HPDE6-E6E7 (cell line): ENCODE measurements around the gene TAS2R10.
"Not testable (repeated sequence)": the region's sequence is repeated elsewhere in the genome, so short reads cannot be mapped to it uniquely, and the experiment has no call there.

Experiments
- DNase-seq: peaks from one replicate; pipeline ENCODE4 v3.0.0; 2011; ENCODE audit warnings: missing footprints; ENCODE audit errors: extremely low spot score

The TAS2R10 gene, protein sequence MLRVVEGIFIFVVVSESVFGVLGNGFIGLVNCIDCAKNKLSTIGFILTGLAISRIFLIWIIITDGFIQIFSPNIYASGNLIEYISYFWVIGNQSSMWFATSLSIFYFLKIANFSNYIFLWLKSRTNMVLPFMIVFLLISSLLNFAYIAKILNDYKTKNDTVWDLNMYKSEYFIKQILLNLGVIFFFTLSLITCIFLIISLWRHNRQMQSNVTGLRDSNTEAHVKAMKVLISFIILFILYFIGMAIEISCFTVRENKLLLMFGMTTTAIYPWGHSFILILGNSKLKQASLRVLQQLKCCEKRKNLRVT

DNA sequence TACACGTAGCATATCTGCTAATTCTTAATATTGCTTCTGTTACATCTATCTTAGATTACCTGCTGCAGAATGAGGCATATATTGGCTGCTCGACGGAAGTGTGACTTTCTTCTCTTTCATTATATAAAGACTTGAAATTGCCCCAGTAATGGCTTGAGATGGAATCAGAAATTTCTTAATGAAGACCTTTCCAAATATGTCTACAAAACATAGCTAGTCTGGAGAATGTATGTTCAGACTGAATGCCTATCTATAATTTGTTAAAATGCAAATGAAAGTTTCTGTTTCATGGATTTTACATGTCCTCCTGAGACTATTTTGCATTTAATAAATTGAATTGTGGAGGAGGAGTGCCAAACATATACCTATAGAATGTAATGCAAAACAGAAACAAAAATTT, at the start of gene TAS2R10:
Gene TAS2R10 (minus strand): TSS at position 101 of the 400 bp plus-strand sequence. CDS start 89 bp downstream, at position 12.
- DNase-seq, result no peak

DNA sequence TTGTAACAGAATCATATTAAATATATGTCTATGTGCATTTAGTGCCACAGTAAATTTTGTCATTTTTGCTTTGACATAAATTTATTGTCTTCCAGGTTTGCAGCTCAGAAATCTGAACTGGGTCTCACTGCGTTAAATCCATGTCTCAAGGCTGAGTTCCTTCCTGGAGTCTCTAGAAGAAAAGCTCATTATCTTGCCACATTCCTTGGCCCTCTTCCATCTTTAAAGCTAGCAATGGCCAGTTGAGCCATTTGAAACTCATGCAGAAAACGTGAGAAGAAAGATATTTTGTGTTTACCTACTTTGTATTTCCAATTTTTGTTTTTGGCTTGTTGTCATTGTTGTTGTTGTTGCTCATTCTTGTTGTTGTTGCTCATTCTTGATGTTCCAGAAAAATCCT, 47.2 kb upstream of the TAS2R10 start:
- no peak for DNase-seq

DNA sequence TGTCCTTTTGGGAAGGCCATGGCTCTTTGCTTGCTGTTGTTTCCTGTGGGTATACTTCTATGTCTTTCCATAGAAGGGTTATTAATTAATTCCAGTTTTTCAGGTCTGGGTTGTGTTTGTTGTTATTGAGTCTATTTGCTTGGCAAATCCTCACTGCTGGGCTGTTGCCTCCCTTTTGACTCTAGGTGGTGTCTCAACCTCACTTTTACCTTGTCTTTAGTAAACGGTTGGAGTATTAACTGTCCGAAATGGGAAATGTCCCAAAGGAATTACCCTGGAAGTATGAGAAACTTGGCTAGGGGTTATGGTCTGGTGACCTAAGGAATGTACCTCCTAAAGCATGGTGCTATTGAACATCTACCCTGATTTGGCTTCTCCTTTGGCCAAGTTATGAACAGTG, 41.2 kb upstream of the TAS2R10 start:
- DNase-seq, result no peak

DNA sequence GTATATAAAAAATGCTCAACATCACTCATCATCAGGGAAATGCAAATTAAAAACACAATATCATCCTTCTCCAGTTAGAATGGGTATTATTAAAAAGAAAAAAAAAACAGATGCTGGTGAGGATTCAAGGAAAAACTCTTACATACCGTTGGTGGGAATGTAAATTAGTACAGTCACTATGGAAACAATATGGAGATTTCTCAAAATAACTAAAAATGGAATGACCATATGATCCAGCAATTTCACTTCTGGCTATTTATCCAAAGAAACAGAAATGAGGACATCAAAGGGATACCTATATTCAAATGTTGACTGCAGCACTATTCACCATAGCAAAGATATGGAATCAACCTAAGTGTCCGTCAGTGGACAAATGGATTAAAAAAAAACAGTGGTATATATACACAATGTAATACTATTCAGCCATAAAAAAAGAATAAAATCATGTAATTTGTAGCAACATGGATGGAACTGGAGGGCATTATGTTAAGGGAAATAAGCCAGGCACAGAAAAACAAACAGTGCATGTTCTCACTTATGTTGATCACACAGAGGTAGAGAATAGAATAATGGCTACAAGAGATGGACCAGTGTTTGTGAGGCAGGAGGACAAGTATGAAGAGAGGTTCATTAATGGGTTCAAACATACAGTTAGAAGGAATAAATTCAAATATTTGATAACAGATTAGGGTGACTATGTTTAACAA, 37.5 kb upstream of the TAS2R10 start:
- DNase-seq, result no peak

DNA sequence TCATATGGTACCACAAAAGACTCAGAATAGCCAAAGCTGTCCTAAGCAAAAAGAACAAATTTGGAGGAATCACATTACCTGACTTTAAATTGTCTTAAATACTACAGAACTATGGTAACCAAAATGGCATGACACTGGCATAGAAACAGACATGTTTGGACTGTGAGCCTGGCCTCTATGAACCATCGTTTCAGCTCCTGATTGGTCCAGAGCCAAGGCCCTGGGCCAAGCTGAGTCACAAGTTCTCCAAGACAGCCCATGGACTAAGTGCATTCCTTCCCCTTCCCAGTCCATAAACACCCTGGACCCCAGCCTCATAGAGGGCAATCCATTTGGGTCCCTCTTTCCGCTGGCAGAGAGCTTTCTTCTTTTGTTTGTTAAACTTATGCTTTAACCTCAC, 35.2 kb upstream of the TAS2R10 start:
- DNase-seq, result no peak

DNA sequence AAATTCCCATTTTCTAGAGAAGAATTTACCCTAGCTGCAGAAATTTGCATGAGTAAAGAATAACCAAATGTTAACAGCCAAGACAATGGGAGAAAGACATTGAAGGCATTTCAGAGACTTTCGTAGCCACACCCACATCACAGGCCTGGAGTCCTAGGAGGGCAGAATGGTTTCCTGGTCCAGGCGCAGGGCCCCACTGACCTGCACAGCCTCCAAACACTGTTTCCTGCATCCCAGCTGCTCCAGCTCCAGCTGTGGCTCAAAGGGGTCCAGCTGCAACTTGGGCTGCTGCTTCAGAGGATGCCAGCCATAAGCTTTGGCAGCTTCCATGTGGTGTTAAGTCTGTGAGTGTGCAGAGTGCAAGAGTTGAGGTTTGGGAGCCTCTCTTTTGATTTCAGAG, 29.6 kb upstream of the TAS2R10 start:
- no peak for DNase-seq

DNA sequence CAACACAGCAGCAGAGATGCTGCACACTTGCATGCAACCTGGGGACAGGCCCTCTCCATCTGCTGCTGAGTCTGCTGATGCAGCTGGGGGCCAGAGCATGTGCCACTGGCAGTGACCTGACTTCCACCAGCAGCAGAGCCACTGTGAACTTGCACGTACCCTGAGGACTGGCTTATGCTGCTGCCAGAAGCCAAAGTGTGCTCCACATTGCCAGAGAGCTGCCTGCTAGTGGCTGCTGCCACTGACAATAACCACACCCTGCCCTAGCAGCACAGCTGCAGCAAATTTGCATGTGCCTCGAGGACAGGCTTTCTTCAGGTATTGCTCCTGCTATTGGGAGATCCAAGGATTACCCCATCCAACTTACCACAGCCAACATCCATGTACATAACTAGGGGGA, 27.6 kb upstream of the TAS2R10 start:
- no peak for DNase-seq

DNA sequence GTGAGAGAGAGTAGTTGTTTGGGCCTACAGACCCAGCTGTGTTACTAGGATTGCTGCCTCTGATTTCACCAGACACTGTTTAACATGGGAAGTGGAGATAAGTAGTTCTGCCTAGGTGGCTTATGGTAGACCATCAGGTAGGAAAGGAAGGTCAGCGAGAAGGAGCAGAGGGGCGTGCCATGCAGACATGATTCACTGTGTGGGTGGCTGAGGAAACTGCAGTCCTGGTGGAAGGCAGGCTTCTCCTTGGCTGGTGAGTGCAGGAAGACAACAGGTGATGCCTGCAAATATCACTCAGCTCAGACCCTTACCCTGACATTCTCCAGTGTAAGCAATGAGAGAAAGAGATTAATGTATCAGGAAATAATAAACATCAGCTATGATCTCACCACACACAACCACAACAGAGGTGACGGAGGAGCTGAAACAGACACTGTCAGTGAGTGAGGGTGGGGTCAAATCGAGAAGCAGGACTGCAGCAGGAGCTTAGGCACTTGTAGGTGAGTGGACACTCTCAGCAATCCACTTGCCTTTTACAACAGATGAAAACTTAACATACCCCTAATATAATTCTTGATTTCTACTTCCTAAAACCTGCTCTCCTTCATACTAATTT, 25.2 kb upstream of the TAS2R10 start:
- no peak for DNase-seq

DNA sequence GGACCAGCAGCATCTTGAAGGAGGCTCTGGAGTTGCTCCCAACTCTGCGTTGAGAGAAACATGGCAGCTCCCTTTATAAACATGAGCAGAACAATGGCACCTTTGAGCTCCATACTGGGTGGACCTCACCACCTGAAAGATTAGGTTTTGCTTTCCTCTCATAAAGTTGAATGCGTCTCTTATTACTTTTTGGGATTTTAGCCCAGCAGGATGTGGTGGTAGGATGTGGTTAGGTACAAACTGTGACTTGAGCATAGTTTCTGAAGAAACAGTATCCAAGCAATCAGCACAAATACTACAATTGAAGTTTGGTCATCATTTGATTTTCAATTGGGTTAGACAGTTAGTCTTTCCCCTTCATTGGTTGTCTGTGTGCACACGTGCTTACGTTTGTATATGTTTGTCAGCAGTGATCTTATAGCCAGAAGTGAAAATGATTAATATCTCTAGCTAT, 23.3 kb upstream of the TAS2R10 start, which contains the start of gene PRR4:
Gene PRR4 (minus strand): TSS at position 51 of the 454 bp plus-strand sequence. CDS start 38 bp downstream, at position 13.
- no peak for DNase-seq

DNA sequence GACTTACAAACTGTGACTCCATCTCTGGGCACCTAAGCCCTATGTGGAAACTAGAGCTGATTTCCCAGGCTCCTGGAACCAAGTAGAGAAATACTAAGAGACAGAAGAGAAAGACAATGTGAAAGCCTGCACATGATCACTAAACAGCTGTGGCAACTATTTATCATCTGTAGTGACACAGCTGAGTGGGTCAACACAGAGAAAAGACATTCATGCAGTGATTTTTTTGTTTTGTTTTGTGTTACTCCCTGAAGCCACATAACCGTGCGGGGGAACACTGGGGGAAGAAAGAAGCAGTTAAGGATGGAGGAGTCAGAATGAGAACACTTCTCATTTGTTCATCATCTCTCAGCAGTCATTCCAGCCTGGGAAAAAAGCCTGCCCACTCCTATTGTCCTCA, 21.6 kb upstream of the TAS2R10 start:
- DNase-seq, result no peak

DNA sequence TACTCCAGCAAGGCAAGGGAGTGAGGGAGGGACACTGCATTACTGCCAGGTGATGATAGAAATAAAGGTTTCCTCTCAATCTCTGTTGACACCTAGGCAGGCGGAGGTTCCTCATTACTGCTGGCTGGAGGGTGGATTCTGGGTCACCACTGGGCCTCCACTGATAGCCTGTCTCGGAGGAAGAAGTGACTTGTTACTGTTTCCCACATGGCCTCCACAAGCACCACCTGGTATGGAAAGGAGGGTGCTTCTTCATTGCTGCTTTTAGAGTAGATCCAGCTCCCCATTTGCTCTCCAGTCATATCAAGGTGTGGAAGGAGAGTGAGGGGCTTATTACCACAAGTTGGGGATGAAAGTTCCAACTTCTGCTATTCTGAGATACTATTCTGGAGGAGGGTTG, 16.7 kb upstream of the TAS2R10 start:
- DNase-seq, result no peak

DNA sequence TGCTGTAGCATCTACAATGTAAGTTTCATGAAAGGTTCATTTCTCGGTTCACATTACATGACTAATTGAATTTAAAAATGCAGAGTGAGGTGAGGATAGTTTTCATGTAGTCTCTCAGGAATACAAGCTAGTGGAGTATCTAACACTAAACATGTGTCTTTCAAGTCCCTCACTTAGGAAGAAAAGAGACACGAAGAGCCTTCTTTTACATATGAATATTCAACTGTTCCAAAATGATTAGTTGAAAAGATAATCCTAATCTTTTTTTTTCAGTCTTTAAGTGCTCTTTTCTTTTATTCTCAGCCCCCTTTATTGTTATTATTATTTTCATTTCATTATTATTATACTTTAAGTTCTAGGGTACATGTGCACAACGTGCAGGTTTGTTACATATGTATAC, 12.3 kb upstream of the TAS2R10 start:
- DNase-seq, result no peak

DNA sequence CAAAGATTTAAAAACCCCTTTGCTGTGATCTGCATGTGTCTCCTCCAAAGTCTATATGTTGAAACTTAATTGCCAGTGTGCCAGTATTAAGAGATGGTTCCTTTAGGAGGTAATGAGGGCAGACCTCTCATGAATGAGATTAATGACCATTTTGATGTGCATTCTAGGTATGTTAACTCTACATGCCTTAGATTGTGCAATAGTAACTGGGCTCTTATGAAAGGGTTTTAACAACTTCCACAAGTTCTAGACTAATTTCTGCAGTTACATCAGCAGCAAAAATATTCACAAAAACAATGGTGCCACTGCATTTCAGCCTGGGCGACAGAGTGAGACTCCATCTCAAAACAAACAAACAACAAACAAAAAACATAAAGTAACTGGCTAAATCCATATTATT, 3.8 kb upstream of the TAS2R10 start:
- DNase-seq, result no peak

DNA sequence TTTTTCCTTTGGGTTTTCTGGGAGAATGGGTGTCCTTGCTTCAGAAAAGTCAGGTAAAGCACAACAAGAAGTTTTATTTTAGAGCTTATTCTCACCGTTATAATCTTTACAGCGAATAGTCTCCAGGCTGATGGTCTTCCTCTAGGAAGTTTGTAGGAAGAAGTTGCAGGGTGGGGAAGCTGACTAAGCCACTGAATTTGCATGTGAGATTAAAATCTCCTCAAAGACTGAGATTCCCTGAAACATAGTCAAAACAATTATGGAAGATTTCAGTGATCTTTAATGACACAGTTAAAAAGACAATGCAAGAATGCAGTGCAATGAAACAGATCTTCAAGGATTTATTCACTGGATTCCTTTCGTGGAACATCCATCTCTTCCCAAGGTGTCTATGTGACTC, 1.2 kb downstream of the TAS2R10 start:
- DNase-seq, result no peak

DNA sequence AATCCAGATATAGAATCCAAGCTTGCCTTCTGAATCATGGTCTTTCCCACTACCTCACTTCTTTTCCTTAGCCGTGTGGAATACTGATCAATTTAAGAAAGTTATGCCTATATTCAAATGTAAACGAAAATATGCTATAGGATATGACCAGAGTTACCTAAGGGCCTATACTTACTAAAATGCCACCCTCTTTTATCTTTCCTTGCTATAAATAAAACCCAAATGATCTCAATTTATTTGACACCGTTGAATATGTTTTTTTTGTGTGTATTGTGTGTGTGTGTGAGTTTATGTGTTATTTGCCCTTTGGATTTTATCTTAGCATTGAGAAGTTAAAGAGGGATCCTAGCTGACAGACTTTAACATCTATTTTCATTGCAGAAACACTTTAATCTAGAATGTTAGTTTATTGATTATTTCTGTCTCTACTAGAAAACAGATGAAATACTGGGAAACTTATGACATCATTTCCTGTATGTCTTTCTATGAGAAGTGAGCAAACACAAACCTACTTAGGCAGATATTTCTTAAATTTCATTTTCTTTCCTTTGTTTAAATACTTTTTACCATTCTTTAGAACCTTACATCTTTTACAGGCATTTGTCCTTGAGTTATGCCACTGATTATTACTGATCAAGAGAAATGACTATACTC, 14.1 kb downstream of the TAS2R10 start:
- DNase-seq, result no peak

DNA sequence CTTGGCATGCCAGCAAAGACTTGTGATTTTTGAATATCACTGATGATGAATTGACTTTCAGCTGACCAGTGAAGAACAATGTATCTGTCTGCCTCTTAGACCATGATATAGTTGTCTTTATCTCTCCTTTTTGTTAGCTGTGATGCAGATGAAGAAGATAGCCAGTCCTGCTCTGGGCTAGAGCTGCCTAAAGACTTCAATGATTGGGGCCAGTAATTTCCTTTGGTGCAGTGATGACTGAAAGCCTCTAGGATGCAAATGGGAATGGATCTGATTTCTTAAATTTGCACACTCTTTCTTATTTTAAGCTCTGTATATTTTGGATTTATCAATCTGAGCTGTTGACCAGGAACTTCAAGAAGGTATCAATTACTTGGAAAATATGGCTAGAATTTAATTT, 16.1 kb downstream of the TAS2R10 start, which contains the start of gene TAS2R9:
Gene TAS2R9 (minus strand): TSS at position 101 of the 400 bp plus-strand sequence. CDS start 93 bp downstream, at position 8.
- DNase-seq, result no peak

DNA sequence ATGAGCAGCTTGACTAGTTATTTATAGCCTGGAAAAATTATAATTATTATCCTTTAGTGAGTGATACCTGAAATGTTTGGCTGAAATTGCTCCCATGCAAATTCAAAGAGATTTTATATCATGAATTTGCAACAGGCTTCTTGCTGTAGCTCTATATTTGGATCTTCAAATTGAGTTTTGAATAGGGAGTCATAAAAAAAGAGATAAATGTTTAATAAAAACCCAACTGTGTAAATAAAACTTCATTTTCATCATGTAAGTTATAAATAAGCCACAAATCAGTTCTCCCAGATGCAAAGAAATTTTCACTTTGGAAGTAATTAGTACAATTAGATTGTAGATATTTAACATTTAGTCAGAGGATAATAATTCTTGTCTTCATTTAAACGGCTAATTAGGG, 19.0 kb downstream of the TAS2R10 start, which contains the start of gene TAS2R8:
Gene TAS2R8 (minus strand): TSS at position 101 of the 400 bp plus-strand sequence. CDS start 306 bp downstream, outside the sequence.
- no peak for DNase-seq

DNA sequence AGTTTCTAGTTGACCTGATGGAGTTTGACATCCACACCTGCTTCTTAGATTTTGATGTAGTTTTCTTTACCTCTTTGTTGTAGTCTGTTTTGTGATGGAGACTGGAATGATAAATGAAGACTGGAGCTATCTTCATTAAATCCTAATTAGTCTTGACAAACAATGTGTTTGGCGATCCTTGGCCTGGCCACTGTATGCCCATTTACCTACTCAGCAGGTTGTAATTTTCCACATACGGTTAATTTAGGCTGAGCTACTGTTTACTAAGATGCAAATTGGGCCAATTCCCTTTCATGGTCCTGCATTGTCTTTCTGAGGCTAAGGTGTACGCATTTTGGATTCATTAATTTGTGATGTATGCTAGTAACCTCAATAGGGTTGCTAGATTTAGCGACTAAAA, 23.6 kb downstream of the TAS2R10 start, which contains the start of gene TAS2R7:
Gene TAS2R7 (minus strand): TSS at position 41 of the 400 bp plus-strand sequence. CDS start 57 bp downstream, outside the sequence.
- DNase-seq, result no peak

DNA sequence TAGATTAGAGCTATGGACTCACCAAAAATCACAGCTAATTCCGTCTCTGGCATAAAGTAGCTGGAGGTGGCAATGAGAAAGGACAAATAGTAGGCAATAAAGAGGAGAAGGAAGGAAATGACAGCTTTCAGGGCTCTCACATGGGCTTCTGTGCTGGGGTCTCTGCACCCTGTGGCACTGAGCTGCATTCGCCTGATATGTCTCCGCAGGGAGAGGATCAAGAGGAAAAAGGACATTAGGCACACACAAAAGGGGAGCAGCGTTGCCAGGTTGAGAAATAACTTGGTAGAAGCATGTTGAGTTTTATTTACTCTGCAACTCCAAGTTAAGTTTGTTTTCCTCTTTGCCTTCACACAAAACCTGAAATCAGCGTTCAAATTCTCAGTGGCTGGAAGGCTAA, 24.4 kb downstream of the TAS2R10 start:
- DNase-seq, result no peak

DNA sequence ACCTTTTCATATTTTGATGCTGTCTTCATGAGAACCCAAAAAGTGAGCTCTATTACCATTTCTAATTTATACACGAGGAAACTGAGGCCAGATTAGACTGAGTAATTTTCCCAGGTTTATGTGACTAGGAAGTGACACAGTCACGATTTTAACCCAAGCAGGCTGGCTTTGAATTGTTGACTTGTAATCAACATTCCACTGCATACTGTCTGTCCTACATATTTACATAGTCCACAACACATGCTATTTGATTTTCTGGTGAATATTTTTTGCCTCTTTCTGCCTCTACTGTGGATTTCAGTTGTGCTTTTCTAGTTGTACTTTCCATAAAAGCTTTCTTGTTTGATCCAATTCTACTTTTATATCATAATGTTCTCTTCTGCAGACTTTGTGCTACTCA, 31.9 kb downstream of the TAS2R10 start:
- no peak for DNase-seq

DNA sequence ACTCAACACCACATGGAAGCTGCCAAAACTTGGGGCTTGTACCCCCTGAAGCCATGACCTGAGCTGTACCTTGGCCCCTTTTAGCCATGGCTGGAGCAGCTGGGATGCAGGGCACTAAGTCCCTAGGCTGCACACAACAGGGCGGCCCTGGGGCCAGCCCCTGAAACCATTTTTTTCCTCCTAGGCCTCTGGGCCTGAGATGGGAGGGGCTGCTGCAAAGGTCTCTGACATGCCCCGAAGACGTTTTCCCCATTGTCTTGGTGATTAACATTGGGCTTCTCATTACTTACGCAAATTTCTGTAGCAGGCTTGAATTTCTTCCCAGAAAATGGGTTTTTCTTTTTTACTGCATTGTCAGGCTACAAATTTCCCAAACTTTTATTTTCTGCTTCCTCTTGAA, 34.4 kb downstream of the TAS2R10 start:
- DNase-seq, result not testable (repeated sequence)

DNA sequence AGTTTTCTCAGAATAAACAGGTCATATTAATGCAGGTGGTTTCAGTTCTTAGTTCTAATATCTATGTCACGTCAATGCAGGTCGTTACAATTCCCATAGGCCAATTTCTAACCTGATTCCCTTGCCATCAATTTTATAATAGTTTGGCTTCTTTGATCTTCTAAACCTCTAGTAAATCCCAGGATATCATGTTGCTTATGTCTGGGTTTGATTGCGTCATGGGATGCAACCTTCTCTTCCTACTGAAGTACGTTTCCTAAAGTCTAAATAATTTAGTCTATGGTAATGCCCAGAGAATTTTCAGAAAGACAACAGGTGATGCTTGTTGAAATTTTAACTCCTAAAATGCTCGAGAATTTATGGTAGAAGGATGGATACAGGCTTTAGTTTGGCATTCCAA, 42.9 kb downstream of the TAS2R10 start:
- no peak for DNase-seq
